ENCODE measurements around the gene DYRK1A.

The DYRK1A gene

DNA sequence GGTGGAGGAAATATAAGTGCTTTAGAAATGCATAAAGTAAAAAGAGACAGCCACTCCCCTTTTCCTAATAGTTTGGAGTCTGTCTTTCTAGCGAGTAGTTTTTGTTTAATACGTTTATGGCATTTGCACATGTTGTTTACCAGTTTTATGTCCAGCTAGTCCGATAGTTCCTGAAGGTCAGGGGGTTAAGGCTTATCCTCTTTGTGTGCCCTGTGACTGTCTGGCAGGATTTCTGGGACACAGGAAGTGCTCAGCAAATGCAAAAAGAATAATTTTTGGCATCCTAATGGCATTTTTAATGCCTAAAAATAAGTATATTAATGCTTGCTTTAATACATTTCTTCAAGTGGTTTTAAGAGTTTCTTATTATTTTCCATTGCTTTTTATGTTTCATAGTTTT lies 58.4 kb downstream of the DYRK1A start:
- H3K36me3 ChIP-seq = peaks cover 39% of the 10 kb centered on the region
- no peak for DNase-seq

DNA sequence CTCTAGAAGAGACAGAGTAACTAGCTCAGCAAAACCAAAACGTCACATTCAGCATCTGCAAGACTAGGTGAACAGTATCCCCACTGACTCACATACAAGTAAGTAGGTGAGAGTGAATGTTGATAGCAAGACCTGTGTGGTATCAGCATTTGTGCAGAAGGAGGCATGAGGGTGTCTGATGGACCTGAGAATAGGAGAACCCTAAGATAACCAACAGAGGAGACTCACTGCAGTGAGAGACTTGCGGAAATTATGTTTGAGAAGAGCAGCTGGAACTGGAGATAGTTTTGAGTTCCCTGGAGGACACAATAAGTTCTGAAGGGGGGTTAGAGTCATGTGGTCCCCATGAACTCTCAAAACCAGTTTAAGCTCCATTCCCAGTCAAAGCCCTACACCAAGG lies 59.1 kb downstream of the DYRK1A start:
- no peak overlapping the region for H3K4me3 ChIP-seq (ENCODE audit: low read depth, low read length)
- TF ChIP-seq, protein P1, sequence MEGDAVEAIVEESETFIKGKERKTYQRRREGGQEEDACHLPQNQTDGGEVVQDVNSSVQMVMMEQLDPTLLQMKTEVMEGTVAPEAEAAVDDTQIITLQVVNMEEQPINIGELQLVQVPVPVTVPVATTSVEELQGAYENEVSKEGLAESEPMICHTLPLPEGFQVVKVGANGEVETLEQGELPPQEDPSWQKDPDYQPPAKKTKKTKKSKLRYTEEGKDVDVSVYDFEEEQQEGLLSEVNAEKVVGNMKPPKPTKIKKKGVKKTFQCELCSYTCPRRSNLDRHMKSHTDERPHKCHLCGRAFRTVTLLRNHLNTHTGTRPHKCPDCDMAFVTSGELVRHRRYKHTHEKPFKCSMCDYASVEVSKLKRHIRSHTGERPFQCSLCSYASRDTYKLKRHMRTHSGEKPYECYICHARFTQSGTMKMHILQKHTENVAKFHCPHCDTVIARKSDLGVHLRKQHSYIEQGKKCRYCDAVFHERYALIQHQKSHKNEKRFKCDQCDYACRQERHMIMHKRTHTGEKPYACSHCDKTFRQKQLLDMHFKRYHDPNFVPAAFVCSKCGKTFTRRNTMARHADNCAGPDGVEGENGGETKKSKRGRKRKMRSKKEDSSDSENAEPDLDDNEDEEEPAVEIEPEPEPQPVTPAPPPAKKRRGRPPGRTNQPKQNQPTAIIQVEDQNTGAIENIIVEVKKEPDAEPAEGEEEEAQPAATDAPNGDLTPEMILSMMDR (IDR thresholded peaks at IDR 0.05; ENCODE audit: low read depth, low read length) = no peak
- no peaks in the 10 kb centered on the region for H3K9me3 ChIP-seq (ENCODE audit: severe bottlenecking)
- H3K36me3 ChIP-seq = peaks cover 37% of the 10 kb centered on the region
- H3K27me3 ChIP-seq (ENCODE audit: insufficient read depth, low read depth, severe bottlenecking) = no peaks in the 10 kb centered on the region
- DNase-seq = no peak
- H3K27ac ChIP-seq = no peak overlapping the region

More for the DNA sequence above, 58.4 kb downstream of the DYRK1A start:
- no peak overlapping the region for H3K4me3 ChIP-seq (ENCODE audit: low read depth, low read length)
- TF ChIP-seq, protein P1 (IDR thresholded peaks at IDR 0.05; ENCODE audit: low read depth, low read length) = no peak
- H3K27me3 ChIP-seq (ENCODE audit: insufficient read depth, low read depth, severe bottlenecking) = no peaks in the 10 kb centered on the region
- H3K27ac ChIP-seq = no peak overlapping the region
- H3K9me3 ChIP-seq (ENCODE audit: severe bottlenecking) = no peaks in the 10 kb centered on the region

GRCh38 chr21:37427221-37427620 lies 60.6 kb downstream of the DYRK1A start:
- DNase-seq = no peak
- Histone ChIP-seq H3K36me3 (peaks cover 29% of the 10 kb centered on the region), H3K27me3 (ENCODE audit: insufficient read depth, low read depth, severe bottlenecking) (no peaks in the 10 kb centered on the region), H3K4me3 (ENCODE audit: low read depth, low read length) (no peak overlapping the region), H3K27ac (no peak overlapping the region), H3K9me3 (ENCODE audit: severe bottlenecking) (no peaks in the 10 kb centered on the region)
- TF ChIP-seq, protein P1 (IDR thresholded peaks at IDR 0.05; ENCODE audit: low read depth, low read length) = no peak

- TF ChIP-seq, protein P1 (IDR thresholded peaks at IDR 0.05; ENCODE audit: low read depth, low read length) = no peak
- Histone ChIP-seq H3K9me3 (ENCODE audit: severe bottlenecking) (no peaks in the 10 kb centered on the region), H3K27me3 (ENCODE audit: insufficient read depth, low read depth, severe bottlenecking) (no peaks in the 10 kb centered on the region), H3K36me3 (peaks cover 18% of the 10 kb centered on the region), H3K27ac (no peak overlapping the region), H3K4me3 (ENCODE audit: low read depth, low read length) (no peak overlapping the region)
- no peak for DNase-seq
Measured at GRCh38 chr21:37429356-37429755, 62.8 kb downstream of the DYRK1A start.

- Histone ChIP-seq H3K36me3 (peaks cover 16% of the 10 kb centered on the region), H3K27ac (no peak overlapping the region), H3K4me3 (ENCODE audit: low read depth, low read length) (no peak overlapping the region), H3K9me3 (ENCODE audit: severe bottlenecking) (no peaks in the 10 kb centered on the region), H3K27me3 (ENCODE audit: insufficient read depth, low read depth, severe bottlenecking) (no peaks in the 10 kb centered on the region)
- TF ChIP-seq, protein P1 (IDR thresholded peaks at IDR 0.05; ENCODE audit: low read depth, low read length) = no peak
- DNase-seq = no peak
Measured at GRCh38 chr21:37430184-37430821, 63.7 kb downstream of the DYRK1A start.

DNA sequence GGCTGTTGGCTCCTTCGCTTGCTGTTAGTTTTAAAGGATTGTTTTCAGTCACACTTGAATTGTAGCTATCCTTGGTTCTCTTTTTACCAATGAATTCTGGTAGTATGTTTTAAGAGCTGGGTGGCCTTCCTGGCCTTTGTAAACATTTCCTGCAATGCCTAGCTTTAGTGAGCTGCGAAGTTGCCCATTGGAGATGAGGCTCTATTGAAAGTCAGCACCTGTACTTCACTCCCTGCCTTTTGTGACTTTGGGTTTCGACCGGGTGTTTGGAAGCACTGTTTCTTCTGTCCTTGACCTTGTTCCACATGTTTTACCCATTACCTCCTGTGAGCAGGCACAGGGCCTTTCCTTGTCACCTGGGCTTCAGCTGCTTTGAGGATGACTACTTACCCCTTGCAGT lies 64.7 kb downstream of the DYRK1A start:
- DNase-seq = no peak
- Histone ChIP-seq H3K4me3 (ENCODE audit: low read depth, low read length) (no peak overlapping the region), H3K9me3 (ENCODE audit: severe bottlenecking) (no peaks in the 10 kb centered on the region), H3K36me3 (peaks cover 9% of the 10 kb centered on the region), H3K27me3 (ENCODE audit: insufficient read depth, low read depth, severe bottlenecking) (no peaks in the 10 kb centered on the region), H3K27ac (no peak overlapping the region)
- TF ChIP-seq, protein P1 (IDR thresholded peaks at IDR 0.05; ENCODE audit: low read depth, low read length) = no peak
